ENCODE data around the gene PDLIM5.
"Not testable (repeated sequence)": the region's sequence is repeated elsewhere in the genome, so short reads cannot be mapped to it uniquely, and the experiment has no call there.

PDLIM5 gene, protein sequence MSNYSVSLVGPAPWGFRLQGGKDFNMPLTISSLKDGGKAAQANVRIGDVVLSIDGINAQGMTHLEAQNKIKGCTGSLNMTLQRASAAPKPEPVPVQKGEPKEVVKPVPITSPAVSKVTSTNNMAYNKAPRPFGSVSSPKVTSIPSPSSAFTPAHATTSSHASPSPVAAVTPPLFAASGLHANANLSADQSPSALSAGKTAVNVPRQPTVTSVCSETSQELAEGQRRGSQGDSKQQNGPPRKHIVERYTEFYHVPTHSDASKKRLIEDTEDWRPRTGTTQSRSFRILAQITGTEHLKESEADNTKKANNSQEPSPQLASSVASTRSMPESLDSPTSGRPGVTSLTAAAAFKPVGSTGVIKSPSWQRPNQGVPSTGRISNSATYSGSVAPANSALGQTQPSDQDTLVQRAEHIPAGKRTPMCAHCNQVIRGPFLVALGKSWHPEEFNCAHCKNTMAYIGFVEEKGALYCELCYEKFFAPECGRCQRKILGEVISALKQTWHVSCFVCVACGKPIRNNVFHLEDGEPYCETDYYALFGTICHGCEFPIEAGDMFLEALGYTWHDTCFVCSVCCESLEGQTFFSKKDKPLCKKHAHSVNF

DNA sequence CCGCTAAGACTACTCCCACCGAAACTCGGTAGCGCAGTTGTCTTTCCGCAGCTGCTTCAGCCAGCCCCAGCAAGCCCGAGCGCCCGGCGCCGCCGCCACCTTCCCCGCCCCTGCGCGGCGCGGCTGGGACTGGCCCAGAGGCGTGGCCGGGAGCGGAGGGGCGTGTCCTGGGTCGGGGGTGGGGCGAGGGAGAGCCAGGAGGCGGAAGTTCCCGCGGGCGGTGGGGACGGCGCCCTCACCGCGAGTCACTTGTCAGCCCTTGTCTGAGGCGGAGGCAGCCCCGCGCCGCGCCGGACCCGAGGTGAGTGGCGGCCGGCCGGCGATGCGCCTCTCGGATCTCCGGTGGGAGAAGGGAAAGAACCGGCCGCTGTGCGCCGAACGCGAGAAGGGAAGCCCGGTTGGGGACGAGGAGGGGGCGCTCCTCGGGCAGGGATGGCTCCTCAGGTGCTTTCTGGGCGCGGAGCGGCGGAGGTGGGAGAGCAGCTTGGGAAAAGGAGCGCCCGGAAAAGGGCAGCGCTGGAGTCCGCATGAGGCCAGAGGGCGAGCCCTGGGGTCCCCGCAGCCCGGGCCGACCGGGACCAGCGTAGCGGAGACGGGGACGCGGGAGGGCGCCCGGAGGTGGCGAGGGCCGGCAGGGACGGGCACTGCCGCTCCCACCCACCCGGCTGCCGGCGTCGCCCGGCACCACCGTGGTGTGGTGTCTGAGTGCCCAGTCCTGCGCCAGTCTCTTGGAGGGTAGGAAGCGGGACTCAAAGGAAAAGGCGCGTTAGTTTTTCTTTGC lies at the start of gene PDLIM5:
Gene PDLIM5, plus strand, starts transcription at position 248 of the 781 bp plus-strand sequence. CDS start 3,347 bp downstream, outside the sequence.
- peak; percentile 91 for DNase-seq

DNA sequence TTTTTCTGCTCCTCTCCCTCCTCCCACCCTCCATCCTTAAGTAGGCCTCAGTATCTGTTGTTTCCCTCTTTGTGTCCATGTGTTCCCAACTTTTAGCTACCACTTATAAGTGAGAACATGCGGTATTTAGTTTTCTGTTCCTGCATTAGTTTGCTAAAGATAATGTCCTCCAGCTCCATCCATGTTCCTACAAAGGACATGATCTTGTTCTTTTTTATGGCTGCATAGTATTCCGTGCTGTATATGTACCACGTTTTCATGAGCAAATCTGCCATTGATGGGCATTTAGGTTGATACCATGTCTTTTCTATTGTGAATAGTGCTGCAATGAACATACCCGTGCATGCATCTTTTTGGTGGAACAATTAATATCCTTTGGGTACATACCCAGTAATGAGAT lies 49.3 kb upstream of the PDLIM5 start:
- not testable (repeated sequence) for DNase-seq

DNA sequence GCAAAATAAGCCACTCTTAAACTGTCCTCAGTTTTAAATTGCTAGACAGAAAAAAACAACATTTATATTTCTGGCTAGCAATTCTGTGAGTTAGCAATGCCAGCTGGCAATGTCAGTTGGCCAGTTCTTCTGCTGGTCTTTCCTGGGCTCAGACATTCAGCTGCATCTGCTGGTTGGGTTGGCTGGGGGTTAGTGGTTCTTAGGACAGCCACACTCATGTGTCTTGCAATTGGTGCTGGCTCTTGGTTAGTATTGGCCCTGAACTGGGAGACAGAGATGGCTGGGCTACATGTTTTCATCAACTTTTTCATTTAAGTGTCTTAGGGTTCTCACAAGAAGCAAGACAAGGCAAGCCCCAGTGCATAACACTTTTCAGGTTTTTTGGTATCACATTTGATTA lies 48.0 kb upstream of the PDLIM5 start:
- DNase-seq: no peak

GRCh38 chr4:94406668-94407437 lies 44.9 kb upstream of the PDLIM5 start:
- DNase-seq: peak; percentile 82

GRCh38 chr4:94407846-94408245 lies 43.9 kb upstream of the PDLIM5 start:
- no peak for DNase-seq

DNA sequence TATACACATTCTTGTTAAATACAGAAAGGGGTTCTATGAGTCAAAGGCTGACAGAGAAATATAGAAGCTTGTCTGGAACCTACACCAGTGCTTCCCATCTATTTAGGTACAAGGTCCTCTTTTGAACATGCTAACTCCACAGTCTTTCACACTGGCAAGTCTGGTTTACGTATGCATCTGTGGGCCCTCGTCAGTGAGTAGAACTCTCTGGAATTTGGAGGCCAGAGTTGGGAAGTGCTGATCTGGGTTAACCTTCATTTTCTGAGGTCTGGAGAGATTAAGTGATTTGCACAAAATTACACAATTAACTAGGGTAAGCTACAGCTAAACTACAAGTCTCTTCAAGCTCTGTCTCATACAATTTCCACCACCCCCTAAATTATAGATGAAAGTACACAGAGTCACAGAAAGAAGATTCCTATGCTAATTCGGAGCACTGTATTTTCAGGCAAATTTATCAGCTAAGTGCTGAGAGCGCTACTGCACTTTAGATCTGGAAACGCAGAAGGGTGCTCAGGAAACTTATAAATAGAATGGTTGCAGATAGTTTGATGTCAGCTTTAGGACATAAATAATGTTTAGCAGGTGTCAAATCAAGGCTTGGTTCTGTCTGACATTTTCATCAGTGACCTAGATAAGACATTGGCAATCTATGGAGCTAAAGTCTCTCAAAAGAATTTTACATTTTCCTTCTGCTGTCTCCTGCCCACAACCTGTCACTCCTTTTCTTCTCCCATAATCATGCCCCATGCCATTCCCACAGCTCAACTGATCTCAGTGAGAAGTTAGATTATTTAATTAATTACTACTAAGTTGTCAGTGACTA lies 43.0 kb upstream of the PDLIM5 start:
- DNase-seq: no peak

- DNase-seq: no peak
Observed at GRCh38 chr4:94409375-94409679, 42.4 kb upstream of the PDLIM5 start.

GRCh38 chr4:94409962-94410361 lies 41.8 kb upstream of the PDLIM5 start:
- DNase-seq: no peak

DNA sequence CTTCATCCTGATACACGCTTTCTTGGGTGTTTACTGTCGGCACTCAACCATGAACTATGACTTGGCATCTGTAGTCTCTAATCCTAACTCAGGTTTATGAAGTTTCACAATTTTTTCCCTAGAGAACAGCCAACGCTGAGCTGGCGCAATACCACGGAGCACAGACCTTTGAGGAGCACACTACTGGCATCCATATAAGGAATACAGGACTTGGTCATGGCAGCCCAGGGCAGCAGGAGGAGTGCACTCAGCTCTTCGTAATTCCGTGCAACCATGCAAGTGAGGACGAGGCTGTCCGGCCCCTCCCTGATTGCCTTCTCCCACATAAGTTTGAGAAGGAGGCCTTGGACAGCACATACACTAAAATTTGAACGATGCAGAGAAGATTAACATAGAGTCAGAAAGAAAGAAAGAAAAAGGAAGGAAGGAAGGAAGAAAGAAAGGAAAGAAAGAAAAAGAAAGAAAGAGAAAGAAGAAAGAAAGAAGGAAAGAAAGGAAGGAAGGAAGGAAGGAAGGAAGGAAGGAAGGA lies 41.0 kb upstream of the PDLIM5 start:
- DNase-seq: no peak

DNA sequence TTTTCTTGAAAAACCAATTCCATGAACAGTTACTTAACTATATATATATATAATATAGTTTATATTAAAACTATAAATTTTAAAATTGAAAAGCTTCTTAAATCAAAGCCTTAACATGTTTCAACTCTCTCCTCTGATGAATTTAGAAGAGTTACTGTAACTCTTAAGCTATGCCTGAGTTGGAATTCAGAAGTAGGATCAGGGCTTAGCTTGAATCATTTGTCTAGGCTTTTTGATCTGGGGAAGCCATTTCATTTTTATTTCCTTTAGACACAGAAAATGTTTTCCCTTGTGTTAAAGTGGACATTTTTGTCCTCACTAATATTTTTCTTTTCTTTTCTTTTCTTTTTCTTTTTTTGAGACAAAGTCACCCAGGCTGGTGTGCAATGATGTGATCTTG lies 40.4 kb upstream of the PDLIM5 start:
- no peak for DNase-seq

DNA sequence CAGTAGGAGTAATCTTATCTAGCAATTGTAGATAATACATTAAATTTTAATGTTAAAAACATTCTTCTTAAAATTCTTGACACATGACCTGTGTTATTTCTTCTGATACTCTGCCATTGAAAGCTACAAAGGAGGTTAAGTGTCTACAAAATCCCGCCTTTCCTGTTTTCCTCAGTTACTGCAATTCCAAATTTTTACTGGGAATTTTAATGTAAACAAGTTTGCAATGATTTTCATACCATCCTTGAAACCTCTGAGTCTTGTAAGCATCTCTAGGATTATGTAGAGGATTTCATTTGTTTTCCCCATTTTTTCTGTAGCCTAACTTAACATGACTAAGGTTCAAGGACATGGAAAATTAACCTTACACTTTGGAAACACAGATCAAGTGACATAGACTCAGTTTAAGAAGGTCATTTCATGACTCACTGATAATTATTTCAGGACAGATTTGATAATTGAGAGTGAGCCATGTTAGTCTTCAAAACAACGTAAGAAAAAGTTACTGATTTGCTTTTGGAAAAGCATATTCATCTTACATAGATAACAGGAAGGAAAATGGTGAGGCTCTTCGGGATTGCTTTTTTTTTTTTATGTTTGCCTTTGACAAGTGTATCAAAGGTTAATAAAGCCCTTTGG lies 39.6 kb upstream of the PDLIM5 start:
- no peak for DNase-seq

- no peak for DNase-seq
Observed at GRCh38 chr4:94412658-94413038, 39.1 kb upstream of the PDLIM5 start.

GRCh38 chr4:94413085-94413840 lies 38.5 kb upstream of the PDLIM5 start:
- DNase-seq: no peak

DNA sequence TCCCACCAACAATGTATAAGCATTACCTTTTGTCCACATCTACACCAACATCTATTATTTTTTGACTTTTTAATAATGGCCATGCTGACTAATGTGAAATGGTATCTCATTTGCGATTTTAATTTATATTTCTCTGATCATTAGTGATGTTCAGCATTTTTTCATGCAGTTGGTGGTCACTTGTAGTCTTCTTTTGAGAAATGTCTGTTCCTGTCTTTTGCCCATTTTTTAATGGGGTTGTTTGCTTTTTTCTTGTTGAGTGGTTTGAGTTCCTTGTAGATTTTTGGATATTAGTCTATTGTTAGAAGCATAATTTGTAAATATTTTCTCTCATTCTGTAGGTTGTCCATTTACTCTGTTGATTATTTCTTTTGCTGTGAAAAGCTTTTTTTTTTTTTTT lies 36.8 kb upstream of the PDLIM5 start:
- DNase-seq: no peak

GRCh38 chr4:94415448-94415847 lies 36.3 kb upstream of the PDLIM5 start:
- no peak for DNase-seq

DNA sequence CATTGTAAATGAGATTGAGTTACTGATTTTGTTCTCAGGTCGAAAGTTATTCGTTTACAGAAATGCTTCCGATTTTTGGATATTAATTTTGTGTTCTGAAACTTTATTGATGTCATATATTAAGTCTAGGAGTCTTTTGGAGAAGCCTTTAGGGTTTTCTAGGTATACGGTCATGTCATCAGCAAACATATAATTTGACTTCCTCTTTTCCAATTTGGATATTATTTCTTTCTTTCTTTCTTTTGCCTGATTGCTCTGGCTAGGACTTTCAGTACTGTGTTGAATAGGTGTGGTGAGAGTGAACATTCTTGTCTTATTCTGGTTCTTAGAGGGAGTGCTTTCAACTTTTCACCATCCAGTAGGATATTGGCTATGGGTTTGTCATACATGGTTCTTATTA lies 35.4 kb upstream of the PDLIM5 start:
- DNase-seq: no peak

DNA sequence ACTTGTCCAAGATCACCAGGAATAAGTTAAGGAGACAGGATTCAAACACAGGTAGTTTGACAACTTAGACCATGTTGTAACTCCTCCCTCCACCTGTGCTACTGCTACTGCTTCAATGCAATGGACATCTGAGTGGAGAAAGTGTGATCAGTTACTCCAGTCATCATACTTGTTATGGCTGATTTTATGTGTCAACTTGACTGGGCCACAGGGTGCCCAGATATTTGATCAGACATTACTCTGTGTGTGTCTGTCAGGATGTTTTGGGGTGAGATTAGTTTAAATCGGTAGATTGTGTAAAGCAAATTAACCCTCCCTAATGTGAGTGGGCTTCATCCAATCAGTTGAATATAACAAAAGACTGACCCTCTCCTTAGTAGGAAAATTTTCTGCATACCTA lies 34.8 kb upstream of the PDLIM5 start:
- no peak for DNase-seq

GRCh38 chr4:94419549-94419948 lies 32.2 kb upstream of the PDLIM5 start:
- no peak for DNase-seq

- peak; percentile 48 for DNase-seq
Observed at GRCh38 chr4:94419956-94420355, 31.8 kb upstream of the PDLIM5 start.

DNA sequence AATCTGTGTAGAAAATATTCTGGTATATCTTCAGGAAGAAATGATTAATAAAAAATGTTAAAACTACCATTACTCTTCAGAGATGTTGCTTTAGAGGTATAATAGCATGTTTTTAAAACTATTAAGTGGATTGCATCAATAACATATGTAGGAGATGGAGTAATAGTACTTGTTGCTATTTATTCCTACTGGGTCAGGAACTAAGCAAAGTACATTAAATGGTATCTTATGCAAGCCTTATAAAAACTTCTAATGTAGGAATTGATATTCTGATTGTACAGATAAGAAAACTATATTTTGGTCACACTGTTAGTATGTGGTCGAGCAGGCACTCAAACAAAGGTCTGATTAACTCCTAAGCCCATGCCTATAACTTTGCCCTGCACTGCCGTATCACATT lies 31.4 kb upstream of the PDLIM5 start:
- no peak for DNase-seq

GRCh38 chr4:94426783-94427182 lies 25.0 kb upstream of the PDLIM5 start:
- DNase-seq: no peak
